ENCODE data around the gene SLC7A6OS.

The SLC7A6OS gene

GRCh38 chr16:68345351-68345810 is 34.6 kb upstream of the SLC7A6OS start:
- H3K4me3 ChIP-seq (ENCODE audit: low read depth, low read length), result no peak overlapping the region
- DNase-seq (ENCODE audit: low read depth, low spot score), result no peak
- no peak for TF ChIP-seq CTCF (IDR thresholded peaks at IDR 0.05; ENCODE audit: low read depth, low read length)
- in situ Hi-C loops (cut with HindIII; ENCODE audit: low sequenced_read_pairs), result no loop called here

- no peak overlapping the region for H3K4me3 ChIP-seq (ENCODE audit: low read depth, low read length)
- no peak for DNase-seq (ENCODE audit: low read depth, low spot score)
- TF ChIP-seq CTCF (IDR thresholded peaks at IDR 0.05; ENCODE audit: low read depth, low read length), result no peak
- in situ Hi-C loops (cut with HindIII; ENCODE audit: low sequenced_read_pairs), result no loop called here
Measured at GRCh38 chr16:68344252-68344651, 33.5 kb upstream of the SLC7A6OS start.

- TF ChIP-seq CTCF (IDR thresholded peaks at IDR 0.05; ENCODE audit: low read depth, low read length), result no peak
- H3K4me3 ChIP-seq (ENCODE audit: low read depth, low read length), result no peak overlapping the region
- in situ Hi-C loops (cut with HindIII; ENCODE audit: low sequenced_read_pairs), result no loop called here
- no peak for DNase-seq (ENCODE audit: low read depth, low spot score)
Measured at GRCh38 chr16:68343137-68343536, 32.4 kb upstream of the SLC7A6OS start.

- DNase-seq (ENCODE audit: low read depth, low spot score), result no peak
- in situ Hi-C loops (cut with HindIII; ENCODE audit: low sequenced_read_pairs), result no loop called here
- TF ChIP-seq CTCF (IDR thresholded peaks at IDR 0.05; ENCODE audit: low read depth, low read length), result no peak
- no peak overlapping the region for H3K4me3 ChIP-seq (ENCODE audit: low read depth, low read length)
Measured at GRCh38 chr16:68342620-68343019, 31.9 kb upstream of the SLC7A6OS start.

GRCh38 chr16:68339214-68339613 is 28.5 kb upstream of the SLC7A6OS start:
- in situ Hi-C loops (cut with HindIII; ENCODE audit: low sequenced_read_pairs), result no loop called here
- TF ChIP-seq CTCF (IDR thresholded peaks at IDR 0.05; ENCODE audit: low read depth, low read length), result no peak
- DNase-seq (ENCODE audit: low read depth, low spot score), result no peak
- no peak overlapping the region for H3K4me3 ChIP-seq (ENCODE audit: low read depth, low read length)

GRCh38 chr16:68338326-68339119 is 27.8 kb upstream of the SLC7A6OS start:
- no peak for DNase-seq (ENCODE audit: low read depth, low spot score)
- in situ Hi-C loops (cut with HindIII; ENCODE audit: low sequenced_read_pairs), result no loop called here
- TF ChIP-seq CTCF (IDR thresholded peaks at IDR 0.05; ENCODE audit: low read depth, low read length), result no peak
- no peak overlapping the region for H3K4me3 ChIP-seq (ENCODE audit: low read depth, low read length)
